IMR-90 (cell line): Measurements from ENCODE around the gene ARHGAP28. TPM values are rescaled to one million over a fixed set of nuclear protein-coding genes. Genes with fewer than 3 reads are reported as not detected.

ENCODE experiments used
- ATAC-seq: fragments of 200-7000 bp; cut with Tn5 transposase; 2 replicates; pipeline ENCODE4 v1.9.1; 2020; ENCODE audit warnings: low read depth, mild to moderate bottlenecking, moderate library complexity
- BruUV-seq: library from RNA; stranded (reverse); fragments of 400-500 nt; replicated peaks from 2 replicates; lab custom pipeline; 2021; lab: Mats Ljungman, UMichigan
- CTCF ChIA-PET: fragments of 300-600 bp; formaldehyde crosslinking; extraction: SDS; loops from one replicate; lab custom pipeline; 2021; ENCODE audit warnings: antibody characterized with exemption; lab: Yijun Ruan, JAX
- POLR2A ChIA-PET: fragments of 300-600 bp; sonication (Branson Sonifier 250); formaldehyde crosslinking; loops from one replicate; lab custom pipeline; 2022; ENCODE audit warnings: antibody characterized with exemption; ENCODE audit not compliant: unreplicated experiment; lab: Charles Lee
- DNase-seq: peaks from one replicate; pipeline ENCODE4 v3.0.0; 2013
- H2AFZ ChIP-seq: replicated peaks from 2 replicates; pipeline ENCODE3; 2013; ENCODE audit warnings: low read length, mild to moderate bottlenecking; ENCODE audit not compliant: poor library complexity
- H2AK5ac ChIP-seq: 2 replicates; pipeline ENCODE4 v1.6.1; 2013; ENCODE audit warnings: low read depth, low read length, inconsistent platforms
- H2AK9ac ChIP-seq: replicated peaks from 2 replicates; pipeline ENCODE3; 2013; ENCODE audit warnings: mild to moderate bottlenecking, low read depth, low read length, moderate library complexity; ENCODE audit not compliant: poor library complexity
- H2BK120ac ChIP-seq: 2 replicates; pipeline ENCODE4 v1.6.1; 2013; ENCODE audit warnings: low read depth, low read length, inconsistent platforms
- H2BK15ac ChIP-seq: 3 replicates; pipeline ENCODE4 v1.6.1; 2013; ENCODE audit warnings: low read depth, low read length, inconsistent platforms
- H2BK20ac ChIP-seq: 2 replicates; pipeline ENCODE4 v1.6.1; 2013; ENCODE audit warnings: low read depth, mild to moderate bottlenecking, inconsistent platforms, low read length, moderate library complexity
- H2BK5ac ChIP-seq: 2 replicates; pipeline ENCODE4 v1.6.1; 2013; ENCODE audit warnings: mild to moderate bottlenecking, low read depth, low read length, inconsistent platforms; ENCODE audit not compliant: poor library complexity, severe bottlenecking
- H3K14ac ChIP-seq: replicated peaks from 2 replicates; pipeline ENCODE4 v1.6.1; 2013; ENCODE audit warnings: low read depth, low read length, inconsistent platforms
- H3K18ac ChIP-seq: 2 replicates; pipeline ENCODE4 v1.6.1; 2013; ENCODE audit warnings: low read depth, low read length, control low read depth
- H3K23ac ChIP-seq: 2 replicates; pipeline ENCODE4 v1.6.1; 2013; ENCODE audit warnings: low read depth, low read length, inconsistent platforms
- H3K27ac ChIP-seq: 2 replicates; pipeline ENCODE4 v1.5.1; 2013; ENCODE audit warnings: mild to moderate bottlenecking, control low read depth, low read length; ENCODE audit not compliant: insufficient read depth
- H3K27me3 ChIP-seq: 2 replicates; pipeline ENCODE4 v1.6.1; 2013; ENCODE audit warnings: low read length; ENCODE audit not compliant: control insufficient read depth, insufficient read depth
- H3K36me3 ChIP-seq: 2 replicates; pipeline ENCODE4 v1.6.1; 2013; ENCODE audit warnings: low read length, mixed read lengths; ENCODE audit not compliant: control insufficient read depth, insufficient read depth
- H3K4ac ChIP-seq: 2 replicates; pipeline ENCODE4 v1.6.1; 2013; ENCODE audit warnings: low read depth, low read length, inconsistent platforms
- H3K4me1 ChIP-seq: 2 replicates; pipeline ENCODE4 v1.6.1; 2013; ENCODE audit warnings: low read length, mixed read lengths; ENCODE audit not compliant: control insufficient read depth, insufficient read depth
- H3K4me2 ChIP-seq: 2 replicates; pipeline ENCODE4 v1.6.1; 2013; ENCODE audit warnings: low read depth, mild to moderate bottlenecking, control low read depth, low read length, moderate library complexity
- H3K4me3 ChIP-seq: 2 replicates; pipeline ENCODE4 v1.5.1; 2013; ENCODE audit warnings: low read depth, mild to moderate bottlenecking, control low read depth, low read length, moderate library complexity; ENCODE audit not compliant: insufficient read depth
- H3K56ac ChIP-seq: 2 replicates; pipeline ENCODE4 v1.6.1; 2013; ENCODE audit warnings: low read length, inconsistent platforms; ENCODE audit not compliant: insufficient read depth; ENCODE audit errors: extremely low read depth
- H3K79me1 ChIP-seq, 2 experiments: 2 replicates each; pipeline ENCODE4 v1.6.1; 2013; ENCODE audit warnings: low read length in 2 of 2, inconsistent platforms in 1 of 2, low read depth in 1 of 2
- H3K9ac ChIP-seq: 2 replicates; pipeline ENCODE4 v1.6.1; 2013; ENCODE audit warnings: low read depth, low read length, control low read depth
- H3K9me1 ChIP-seq: 2 replicates; pipeline ENCODE4 v1.6.1; 2013; ENCODE audit warnings: low read length, inconsistent platforms; ENCODE audit not compliant: insufficient read depth
- H3K9me3 ChIP-seq: 2 replicates; pipeline ENCODE4 v1.6.1; 2013; ENCODE audit warnings: low read length; ENCODE audit not compliant: control insufficient read depth, insufficient read depth
- H4K20me1 ChIP-seq: 2 replicates; pipeline ENCODE4 v1.6.1; 2013; ENCODE audit warnings: low read length, inconsistent platforms; ENCODE audit not compliant: insufficient read depth
- H4K5ac ChIP-seq: 2 replicates; pipeline ENCODE4 v1.6.1; 2013; ENCODE audit warnings: mild to moderate bottlenecking, low read depth, low read length, control low read depth
- H4K8ac ChIP-seq, 2 experiments: 2 replicates each; pipeline ENCODE4 v1.6.1; 2013; ENCODE audit warnings: low read depth in 2 of 2, low read length in 2 of 2, control low read depth in 1 of 2, inconsistent platforms in 1 of 2
- H4K91ac ChIP-seq: 2 replicates; pipeline ENCODE4 v1.6.1; 2013; ENCODE audit warnings: low read depth, low read length, inconsistent platforms; ENCODE audit not compliant: insufficient read depth
- BHLHE40 ChIP-seq: fragments of 150-350 bp; IDR thresholded peaks from 2 replicates; pipeline ENCODE4 v1.6.1; 2016; ENCODE audit warnings: mild to moderate bottlenecking, low read depth, low read length
- MXI1 ChIP-seq: IDR thresholded peaks from 2 replicates; pipeline ENCODE4 v1.6.1; 2012; ENCODE audit warnings: low read depth, mild to moderate bottlenecking, low read length, moderate library complexity, borderline replicate concordance
- RFX5 ChIP-seq: IDR thresholded peaks from 2 replicates; pipeline ENCODE4 v1.8.0; 2012; ENCODE audit warnings: low read depth, mild to moderate bottlenecking, low read length, moderate library complexity
- WGBS, 2 experiments: methylation state at CpG; one replicate each; pipeline versions ENCODE4 v1.1.5 to v1.1.7; 2013; ENCODE audit warnings: missing lambda C conversion rate in 2 of 2; ENCODE audit not compliant: insufficient read length in 1 of 2; ENCODE audit errors: extremely low coverage in 2 of 2; 5-methylcytosine and 5-hydroxymethylcytosine counted together
- dilution Hi-C: fragments of 300-500 bp; cut with HindIII; formaldehyde crosslinking; loops from one replicate; pipeline ENCODE4 v1.14.3; 2018; ENCODE audit warnings: low sequenced_read_pairs; ENCODE audit not compliant: unreplicated experiment
- in situ Hi-C: fragments of 300-500 bp; cut with MboI; formaldehyde crosslinking; loops from 3 replicates; pipeline ENCODE4 v1.14.3; 2019; ENCODE audit warnings: low sequenced_read_pairs, inconsistent platforms, mixed read lengths
- intact Hi-C: fragments of 100-400 bp; cut with micrococcal nuclease; formaldehyde crosslinking; loops from 2 replicates; pipeline ENCODE4 v1.10.0; 2022
- polyA plus RNA-seq, 3 experiments: library from polyadenylated mRNA; depleted of rRNA; stranded (reverse); fragments of >200 nt; gene quantifications; 2 replicates each; pipeline ENCODE4 v1.2.3, GENCODE V29; 2012; ENCODE audit warnings: low replicate concordance in 1 of 3
- total RNA-seq: library from RNA; depleted of rRNA; stranded (reverse); fragments of >200 nt; gene quantifications from 2 replicates; pipeline ENCODE4 v1.2.3, GENCODE V29; 2012

The ARHGAP28 gene
- total and polyA plus RNA-seq, 2 of the 4 experiments (the other 2 are of a cell fraction) = 1.8 to 3.8 TPM

GRCh38 chr18:6836331-6836730 is 106.8 kb downstream of the ARHGAP28 start:
- H2AK9ac ChIP-seq = no peak overlapping the region
- peak overlapping the region; percentile 81 for H3K18ac ChIP-seq
- POLR2A ChIA-PET = no interaction called here
- CTCF ChIA-PET = no interaction called here
- H3K36me3 ChIP-seq = peaks cover 12% of the 10 kb centered on the region
- H3K4ac ChIP-seq = peak overlapping the region; percentile 49
- H3K4me3 ChIP-seq = no peak overlapping the region
- H3K9me3 ChIP-seq = no peaks in the 10 kb centered on the region
- DNase-seq (peak; percentile 2), ATAC-seq (no peak)
- peaks cover 7% of the 10 kb centered on the region for H3K9me1 ChIP-seq
- peak overlapping the region; percentile 87 for H2BK20ac ChIP-seq
- H4K8ac ChIP-seq = peak overlapping the region in 1 of 2 experiments; percentile 73; a peak in 1 of 4 replicates
- in situ Hi-C loops = no loop called here
- H3K79me1 ChIP-seq = no peaks in the 10 kb centered on the region
- peaks cover 11% of the 10 kb centered on the region; the same call in 1 of the 2 replicates for H3K4me1 ChIP-seq
- H4K5ac ChIP-seq = peak overlapping the region; percentile 56
- peak overlapping the region; percentile 58 for H2BK120ac ChIP-seq
- no peak overlapping the region for H3K9ac ChIP-seq
- H2BK5ac ChIP-seq = no peak overlapping the region
- no peak overlapping the region for H3K4me2 ChIP-seq
- no peaks in the 10 kb centered on the region for H3K27me3 ChIP-seq
- WGBS, 2 experiments = no CpG with 5 or more reads among the region's 1 CpG
- dilution Hi-C loops = no loop called here
- peak overlapping the region; percentile 69; the same call in 2 of the 3 replicates for H2BK15ac ChIP-seq
- peak overlapping the region; percentile 9 for H2AK5ac ChIP-seq
- 0 out of 2 replicates have a peak overlapping the region, but pooled peaks have one; percentile 7 for H3K23ac ChIP-seq
- H2AFZ ChIP-seq = no peak overlapping the region
- peak overlapping the region; percentile 67; the same call in 1 of the 2 replicates for H3K27ac ChIP-seq
- no TSS peak for BruUV-seq
- peak overlapping the region; percentile 87 for H4K91ac ChIP-seq
- no peak overlapping the region; the same call in 1 of the 2 replicates for H3K14ac ChIP-seq
- TF ChIP-seq BHLHE40 (no peak), RFX5 (no peak), MXI1 (no peak)
- no peak overlapping the region for H3K56ac ChIP-seq
- intact Hi-C loops = loop anchor here (5.0 kb wide), 1 partner anchor 89 kb away; no protein-coding TSS in a partner anchor
- H4K20me1 ChIP-seq = no peaks in the 10 kb centered on the region
